ENCODE results near the gene TTC38.
A peak's percentile ranks its signal among the peaks of the same experiment; 100 is the strongest.
"Not testable (repeated sequence)": the region's sequence is repeated elsewhere in the genome, so short reads cannot be mapped to it uniquely, and the experiment has no call there.

Gene TTC38

DNA sequence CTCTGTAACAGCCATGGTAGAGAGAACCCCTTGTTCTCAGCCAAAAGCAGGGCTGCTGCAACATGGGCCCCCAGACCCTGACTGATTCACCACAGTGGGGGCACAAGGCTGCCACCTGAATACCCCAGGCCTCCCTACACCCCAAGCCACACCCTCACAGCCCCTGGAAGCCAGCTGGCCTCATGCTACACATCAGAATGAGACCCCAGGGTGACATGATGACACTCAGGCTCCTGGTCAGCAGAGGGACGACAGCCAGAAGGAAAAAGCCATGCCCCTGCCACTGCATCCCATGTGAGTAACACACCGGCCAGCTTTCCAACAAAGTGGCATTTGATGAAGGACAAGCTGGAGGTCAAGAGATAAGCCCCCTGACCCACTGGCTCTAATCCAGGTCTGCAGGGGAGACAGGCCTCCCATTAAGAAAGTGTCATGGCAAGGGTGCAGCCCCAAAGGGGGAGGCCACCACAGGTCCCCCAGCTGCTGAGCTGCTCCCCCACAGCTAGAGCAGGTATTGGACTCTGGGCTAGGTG is 20.3 kb upstream of the TTC38 start:
- DNase-seq = no peak

DNA sequence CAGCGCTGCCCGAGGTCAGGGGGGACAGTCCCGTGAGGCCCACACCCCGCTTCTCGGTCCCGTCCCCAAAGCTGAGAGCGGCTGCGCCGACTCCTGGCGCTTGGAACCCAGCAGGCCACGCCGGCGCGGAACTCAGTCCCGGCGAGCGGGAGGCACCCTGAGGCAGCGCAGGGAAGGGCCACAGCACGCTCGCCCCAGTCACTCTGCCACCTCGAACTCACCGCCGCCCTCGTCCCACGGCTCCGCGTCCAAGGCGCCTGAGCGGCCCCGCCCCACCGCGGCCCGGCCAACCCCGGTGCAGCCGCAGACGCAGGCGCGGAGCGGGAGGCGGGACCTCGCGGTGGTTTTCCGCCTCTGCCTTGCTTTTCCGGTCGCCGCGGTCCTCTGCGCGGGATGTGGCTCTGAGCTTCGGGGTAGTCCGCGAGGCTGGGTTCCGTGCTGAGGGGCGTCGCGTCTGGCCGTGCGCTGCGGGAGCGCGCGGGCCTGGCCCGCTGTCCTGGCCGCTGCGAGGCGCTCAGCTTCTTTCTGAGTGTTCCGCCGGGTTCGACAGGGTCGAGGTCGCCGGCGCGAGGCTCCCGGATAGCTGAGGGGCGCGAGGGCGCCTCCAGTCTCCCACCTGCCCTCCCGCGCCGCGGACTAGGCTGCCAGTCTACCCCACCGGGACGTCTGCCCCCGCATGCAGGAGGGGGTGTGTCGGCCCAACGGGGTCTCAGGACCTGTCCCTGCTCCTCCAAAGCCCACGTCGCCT is 17.6 kb upstream of the TTC38 start, which contains the start of gene CDPF1:
CDPF1 (minus strand) TSS at position 259 of the 748 bp plus-strand sequence. CDS start 2,009 bp downstream, outside the sequence.
- DNase-seq = peak; percentile 87

DNA sequence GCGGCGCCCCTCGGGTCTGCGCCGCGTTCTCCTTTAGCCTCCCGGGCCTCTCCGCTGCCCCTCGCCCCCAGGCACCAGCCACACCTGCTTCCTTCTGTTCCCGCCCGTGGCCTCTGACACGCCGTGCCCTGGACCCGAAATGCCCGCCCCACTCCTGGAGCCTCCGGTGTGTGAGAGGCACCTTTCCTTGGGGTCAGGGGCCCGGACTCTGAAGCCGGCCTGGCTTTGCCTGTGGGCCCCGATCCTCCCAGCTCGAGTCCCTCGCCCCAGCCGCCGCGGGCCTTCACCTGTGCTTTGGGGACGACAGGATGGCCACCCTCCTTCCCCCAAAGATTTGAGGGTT is 17.1 kb upstream of the TTC38 start:
- DNase-seq = no peak

DNA sequence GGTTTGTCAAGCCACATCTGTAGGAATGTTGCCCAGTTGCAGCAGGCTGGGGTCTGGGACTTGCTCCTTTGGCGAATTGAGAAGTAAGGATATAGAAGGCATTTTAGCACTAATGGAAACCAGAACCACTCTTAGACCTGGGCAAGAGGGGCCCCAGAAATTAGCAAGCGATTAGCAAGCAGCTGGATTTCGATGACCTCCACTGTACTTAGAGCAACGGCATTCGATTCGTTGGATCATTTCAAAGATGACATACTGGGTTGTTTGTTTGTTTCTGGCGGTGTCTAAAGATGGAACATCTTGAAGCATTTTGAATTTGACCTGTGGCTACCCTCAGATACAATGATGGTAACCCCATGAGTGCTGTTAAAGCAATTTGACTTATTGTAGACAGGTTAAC is 16.5 kb upstream of the TTC38 start:
- DNase-seq = no peak

DNA sequence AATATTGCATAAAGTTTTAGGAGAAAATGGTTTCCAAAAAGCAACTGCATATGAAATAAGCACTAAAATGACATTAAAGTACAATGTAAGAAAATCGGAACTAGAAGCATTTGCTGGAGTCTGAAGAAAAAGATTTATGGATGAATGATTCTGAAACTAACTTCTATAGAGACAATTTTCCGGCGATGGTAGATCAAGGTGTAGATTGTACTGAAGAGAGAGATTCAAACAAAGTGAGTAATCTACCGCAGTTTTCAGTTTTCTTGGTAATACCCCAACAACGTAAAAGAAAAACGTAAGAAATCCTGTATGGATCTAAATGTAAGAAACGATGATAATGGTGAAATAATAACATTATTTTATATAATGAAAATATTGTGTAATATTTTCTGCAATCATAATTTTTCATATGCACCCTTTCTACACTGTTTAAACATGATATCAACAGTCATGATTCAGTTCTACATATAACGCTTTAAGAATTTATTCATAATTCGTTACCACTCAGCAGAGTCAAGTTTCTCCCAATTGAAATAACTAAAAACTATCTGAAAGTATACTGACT is 15.9 kb upstream of the TTC38 start:
- DNase-seq = no peak

DNA sequence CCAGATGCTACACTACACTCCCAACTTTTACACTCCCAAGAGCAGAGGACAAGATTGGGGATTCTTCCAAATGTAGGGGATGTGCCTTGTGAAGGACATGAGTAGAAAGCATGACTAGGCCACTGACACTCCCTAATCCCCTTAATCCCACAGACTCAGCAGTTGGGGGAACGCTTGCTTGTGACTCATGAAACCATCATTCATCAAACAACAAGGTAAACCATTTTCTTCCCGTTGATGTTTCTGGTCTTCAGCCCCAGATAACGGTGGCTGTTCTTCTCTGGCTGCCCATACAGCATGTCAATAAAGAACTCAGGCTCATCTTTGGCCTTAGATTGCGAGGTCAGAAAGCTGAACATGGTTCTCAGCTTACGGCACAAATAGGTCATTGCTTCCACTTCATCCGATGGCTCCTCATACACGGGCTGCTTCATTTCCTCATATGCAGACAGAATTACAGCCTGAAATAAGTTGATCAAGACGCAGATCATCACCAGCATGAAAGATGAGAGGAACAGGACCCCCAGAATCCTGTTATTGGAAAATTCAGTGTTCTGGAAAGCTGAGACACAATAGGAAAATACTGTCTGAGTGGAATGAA is 11.3 kb upstream of the TTC38 start:
- DNase-seq = no peak

DNA sequence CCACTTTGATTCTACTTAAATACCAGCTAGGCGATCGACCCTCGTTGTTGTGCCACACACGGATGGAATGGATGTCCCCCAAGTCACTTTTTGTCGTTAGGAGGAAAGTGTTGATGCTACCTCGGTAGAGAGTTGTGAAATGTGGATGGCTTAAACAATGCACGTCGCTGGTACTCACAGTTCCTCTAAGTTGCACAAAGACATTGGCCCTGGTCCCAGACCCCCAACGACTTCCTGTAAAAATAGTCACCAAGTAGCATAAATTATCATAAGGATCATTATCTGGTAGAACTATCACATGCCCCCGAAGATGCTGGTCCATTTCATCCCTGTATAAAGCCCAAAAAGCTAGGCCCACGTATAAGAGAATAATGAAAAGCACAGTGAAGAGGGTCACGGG is 8.4 kb upstream of the TTC38 start:
- no peak for DNase-seq

DNA sequence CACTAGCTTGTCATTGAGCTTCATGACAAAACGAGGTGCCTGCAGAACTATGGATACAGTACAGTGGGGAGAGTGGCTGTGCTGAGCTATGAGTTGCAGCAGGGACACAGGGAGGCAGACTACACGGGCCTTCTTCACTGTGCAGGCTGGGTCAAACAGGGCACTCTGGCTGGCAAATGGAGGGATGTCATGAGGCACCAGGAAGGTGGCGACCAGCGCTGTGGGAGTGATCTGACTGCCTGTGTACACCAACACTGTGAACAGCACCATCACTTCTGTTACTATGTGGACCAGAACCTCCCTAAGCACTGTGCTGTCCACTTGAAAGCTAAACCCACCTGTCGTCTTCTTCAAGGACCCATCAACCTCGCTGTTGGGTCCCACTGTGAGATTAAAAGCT is 7.8 kb upstream of the TTC38 start:
- no peak for DNase-seq

DNA sequence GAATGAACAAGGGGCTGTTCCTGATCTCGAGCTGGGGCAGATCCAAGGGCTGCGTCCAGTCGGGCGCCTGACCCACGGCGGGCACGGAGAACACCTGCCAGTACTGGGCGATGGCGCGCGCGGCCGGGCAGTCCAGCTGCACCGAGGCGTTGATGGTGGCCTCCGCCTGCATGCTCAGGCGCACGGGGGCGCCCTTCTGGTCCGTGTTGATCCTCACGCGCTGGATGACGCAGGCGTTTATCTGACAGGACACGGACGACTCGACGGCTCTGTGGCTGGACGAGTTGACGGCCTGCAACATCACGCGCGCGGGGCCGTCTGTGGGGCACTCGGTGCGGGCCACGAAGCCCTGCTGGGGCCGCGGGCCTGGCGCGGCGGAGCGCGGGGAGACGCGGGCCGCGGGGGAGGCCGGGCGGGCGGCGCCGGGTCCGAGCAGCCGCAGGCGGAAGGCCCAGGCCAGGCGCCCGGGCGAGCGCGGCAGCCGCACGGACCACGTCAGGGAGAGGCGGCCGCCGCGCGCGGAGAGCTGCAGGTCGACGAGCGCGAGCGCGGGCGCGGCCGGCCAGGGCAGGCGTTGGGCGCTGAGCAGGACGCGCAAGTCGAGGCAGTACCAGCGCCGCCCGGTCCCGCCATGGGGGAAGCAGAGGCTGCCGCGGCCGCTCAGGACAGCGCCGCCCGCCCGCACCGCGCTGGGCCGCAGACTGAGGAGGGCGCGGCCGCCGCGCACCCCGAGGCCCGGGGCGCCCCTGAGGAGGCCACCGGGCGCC is 5.2 kb upstream of the TTC38 start:
- DNase-seq = peak; percentile 46

DNA sequence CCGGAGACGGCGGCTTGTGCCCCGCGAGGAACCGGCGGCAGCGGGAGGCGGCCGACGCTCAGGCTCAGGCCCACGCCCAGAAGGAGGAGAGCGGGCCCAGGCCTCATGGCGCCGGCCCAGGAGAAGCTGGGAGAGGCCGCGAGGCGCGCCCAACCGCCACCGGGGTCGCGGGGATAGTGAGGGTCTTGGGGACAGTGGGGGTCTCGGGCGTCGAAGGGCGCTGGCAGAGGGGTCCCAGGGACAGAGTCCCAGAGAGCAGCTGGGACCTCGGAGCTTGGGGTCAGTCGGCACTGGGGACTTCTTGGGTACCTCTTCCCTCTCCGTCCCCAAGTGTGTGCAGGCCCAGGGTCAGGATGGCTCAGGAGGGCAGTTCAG is 4.6 kb upstream of the TTC38 start, which contains the start of gene PKDREJ:
PKDREJ (minus strand) TSS at position 128 of the 375 bp plus-strand sequence; CDS start at position 107, 21 bp downstream.
- DNase-seq = no peak

DNA sequence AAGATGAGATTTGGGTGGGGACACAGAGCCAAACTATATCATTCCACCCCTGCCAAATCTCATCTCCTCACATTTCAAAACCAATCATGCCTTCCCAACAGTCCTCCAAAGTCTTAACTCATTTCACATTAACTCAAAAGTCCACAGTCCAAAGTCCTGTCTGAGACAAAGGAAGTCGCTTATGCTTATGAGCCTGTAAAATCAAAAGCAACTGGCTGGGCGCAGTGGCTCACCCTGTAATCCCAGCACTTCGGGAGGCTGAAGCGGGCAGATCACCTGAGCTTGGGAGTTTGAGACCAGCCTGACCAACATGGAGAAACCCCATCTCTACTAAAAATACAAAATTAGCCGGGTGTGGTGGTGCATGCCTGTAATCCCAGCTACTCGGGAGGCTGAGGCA is 3.3 kb upstream of the TTC38 start:
- DNase-seq = not testable (repeated sequence)

DNA sequence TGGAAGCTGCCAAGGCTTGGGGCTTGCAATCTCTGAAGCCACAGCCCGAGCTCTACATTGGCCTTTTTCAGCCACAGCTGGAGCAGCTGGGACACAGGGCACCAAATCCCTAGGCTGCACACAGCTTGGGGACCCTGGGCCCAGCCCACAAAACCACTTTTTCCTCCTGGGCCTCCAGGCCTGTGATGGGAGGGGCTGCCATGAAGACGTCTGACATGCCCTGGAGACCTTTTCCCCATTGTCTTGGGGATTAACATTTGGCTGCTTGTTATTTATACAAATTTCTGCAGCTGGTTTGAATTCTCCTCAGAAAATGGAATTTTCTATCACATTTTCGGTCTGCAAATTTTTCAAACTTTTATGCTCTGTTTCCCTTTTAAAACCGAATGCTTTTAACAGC is 2.2 kb upstream of the TTC38 start:
- DNase-seq = not testable (repeated sequence)

DNA sequence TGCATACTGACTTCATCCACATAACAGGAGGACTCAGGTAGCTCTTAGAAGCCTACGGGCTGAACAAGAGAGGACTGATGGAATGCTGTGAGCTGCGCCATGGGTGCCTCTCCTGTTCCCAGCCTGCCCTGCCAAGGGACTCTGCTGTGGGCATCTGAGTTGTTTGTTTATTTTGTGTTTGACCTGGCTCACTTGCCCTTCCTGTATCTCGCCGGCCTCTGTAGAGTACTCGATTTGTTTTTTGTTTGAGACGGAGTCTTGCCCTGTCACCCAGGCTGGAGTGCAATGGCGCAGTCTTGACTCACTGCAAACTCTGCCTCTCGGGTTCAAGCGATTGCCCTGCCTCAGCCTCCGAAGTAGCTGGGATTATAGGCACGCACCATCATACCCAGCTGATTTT is 1.8 kb downstream of the TTC38 start:
- no peak for DNase-seq

DNA sequence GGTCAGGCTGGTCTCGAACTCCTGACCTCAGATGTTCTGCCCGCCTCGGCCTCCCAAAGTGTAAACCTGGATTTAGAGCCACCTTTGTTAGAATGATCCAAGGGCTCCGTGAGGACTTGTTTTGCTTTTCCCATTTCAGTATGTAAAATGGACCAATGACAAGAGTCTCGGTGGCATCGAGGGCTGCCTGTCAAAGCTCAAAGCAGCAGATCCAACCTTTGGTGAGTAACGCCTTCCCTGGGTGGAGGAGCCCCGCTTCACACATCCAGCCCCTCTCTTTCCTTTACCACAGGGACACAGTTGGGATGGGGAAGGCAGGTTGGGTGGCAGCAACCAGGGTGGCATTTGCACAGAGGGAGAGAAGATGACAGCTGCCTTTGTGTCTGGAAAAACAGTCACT is 4.4 kb downstream of the TTC38 start:
- DNase-seq = no peak

DNA sequence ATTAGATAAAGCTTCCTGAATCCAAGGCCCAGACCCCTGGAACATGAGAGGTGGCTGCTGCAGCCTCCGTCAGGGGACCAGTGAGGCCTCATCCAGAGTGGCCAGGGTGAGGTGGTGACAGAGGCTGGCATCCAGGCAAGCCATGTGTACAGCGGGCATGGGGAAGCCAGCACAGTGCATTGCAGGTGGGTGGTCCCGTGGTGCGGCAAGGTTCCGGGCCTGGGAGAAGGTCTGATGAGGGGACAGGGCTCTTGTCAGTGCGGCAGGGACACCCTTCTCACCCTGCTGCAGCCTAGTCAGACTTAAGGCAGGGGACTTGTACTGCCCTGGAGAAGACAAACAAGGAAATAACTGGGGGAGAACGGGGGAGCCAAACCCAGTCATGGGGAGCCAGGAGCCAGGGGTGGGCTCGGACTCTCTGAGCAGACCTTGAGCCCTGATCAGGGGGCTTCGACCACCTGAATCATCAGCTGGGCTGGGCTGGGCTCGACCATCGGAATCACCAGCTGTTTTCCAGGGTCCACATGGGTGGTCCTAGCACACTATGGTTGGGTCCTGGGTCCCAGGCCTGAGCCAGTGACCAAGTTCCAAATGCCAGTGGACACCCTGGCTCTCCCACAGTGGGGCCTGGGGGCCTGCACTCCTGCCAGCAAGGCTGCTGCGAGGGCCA is 5.1 kb downstream of the TTC38 start:
- no peak for DNase-seq

DNA sequence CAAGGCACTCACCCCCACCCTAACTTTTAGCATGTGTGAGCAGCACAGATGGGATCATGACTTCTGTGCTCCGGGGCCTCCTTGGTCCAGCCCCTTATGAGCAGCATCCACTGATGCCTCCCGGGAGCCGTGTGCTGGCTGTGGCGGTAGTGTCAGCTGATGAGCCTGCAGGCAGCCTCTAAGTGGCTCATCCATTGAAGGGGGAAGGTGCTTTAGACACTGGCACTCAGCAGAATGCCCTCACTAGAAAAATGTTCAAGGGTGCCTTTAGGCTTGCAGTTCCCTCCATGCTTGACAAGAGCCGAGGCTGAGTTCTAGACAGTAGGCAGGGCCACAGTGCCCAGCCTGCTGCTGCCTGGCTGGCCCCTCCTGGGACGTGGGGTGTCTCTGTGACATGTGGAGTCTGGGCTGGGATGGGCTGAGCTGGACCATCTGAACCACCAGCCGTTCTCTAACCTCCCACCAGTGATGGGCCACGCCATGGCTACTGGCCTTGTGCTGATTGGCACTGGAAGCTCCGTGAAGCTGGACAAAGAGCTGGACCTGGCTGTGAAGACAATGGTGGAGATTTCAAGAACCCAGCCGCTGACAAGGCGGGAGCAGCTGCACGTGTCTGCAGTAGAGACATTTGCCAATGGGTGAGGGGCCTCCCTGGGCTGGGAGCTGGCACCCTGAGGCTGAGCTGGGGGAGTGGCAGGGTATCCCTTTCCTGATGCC is 5.8 kb downstream of the TTC38 start:
- DNase-seq = no peak

DNA sequence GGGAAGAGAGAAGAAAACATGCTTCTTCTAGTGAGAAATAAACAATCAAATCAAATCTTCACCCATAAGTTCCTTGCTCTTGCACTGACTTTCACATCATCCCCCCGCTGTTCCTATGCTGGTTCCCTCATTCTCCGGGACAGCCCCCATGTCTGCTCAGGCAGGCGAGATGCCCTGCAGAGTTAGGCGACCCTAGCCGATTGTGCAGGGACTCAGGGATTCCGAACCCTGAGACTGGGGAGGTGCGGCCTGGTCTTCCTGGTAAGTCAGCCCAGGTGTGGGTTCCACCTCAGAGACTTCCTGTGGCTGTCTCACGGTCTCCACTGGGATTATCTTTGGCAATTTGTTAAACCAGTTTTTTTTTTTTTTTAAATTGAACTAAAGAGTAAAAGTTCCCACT is 6.6 kb downstream of the TTC38 start:
- no peak for DNase-seq

DNA sequence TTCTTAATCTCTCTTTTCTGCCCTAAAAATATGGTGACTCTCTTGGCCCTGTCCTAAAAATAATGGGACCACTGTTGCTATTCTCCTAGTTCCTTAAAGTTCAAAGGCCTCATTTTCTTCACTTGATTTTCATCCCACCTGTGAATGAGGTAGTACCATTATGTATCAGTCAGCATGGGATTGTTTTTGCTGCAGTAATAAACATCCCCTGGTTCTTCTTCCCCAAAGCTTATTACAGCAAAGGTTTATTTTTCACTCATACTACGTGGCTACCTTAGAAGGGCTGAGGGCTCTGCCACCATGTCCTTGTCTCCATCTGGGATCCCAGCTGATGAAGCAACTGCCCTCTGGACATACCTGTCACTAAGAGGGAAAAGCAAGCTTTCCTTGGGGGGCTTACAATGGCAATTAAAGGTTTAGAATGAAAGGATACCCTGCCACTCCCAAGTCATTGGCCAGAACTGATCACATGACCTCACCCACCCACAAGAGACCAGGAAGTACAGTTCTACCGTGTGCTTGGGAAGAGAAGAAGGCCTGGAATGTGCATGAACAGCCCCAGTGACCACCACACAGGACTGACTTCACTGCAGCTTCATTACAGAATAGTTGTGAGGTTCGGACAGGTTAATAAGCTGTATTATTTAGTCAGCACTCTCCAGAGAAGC is 7.8 kb downstream of the TTC38 start:
- DNase-seq = no peak

DNA sequence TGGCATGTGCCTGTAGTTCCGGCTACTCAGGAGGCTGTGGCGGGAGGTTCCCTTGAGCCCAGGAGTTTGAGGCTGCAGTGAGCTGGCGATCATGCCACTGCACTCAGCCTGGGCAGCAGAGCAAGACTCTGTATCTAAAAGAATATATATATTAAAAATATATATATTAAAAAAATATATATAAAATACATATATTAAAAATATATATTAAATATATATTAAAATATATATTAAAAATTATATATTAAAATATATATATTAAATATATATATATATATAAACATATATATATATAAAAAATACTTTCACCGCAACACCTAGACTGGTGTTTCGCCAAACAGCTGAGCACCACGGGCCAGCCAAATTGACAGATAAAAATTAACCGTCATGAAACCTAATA is 8.8 kb downstream of the TTC38 start:
- no peak for DNase-seq

DNA sequence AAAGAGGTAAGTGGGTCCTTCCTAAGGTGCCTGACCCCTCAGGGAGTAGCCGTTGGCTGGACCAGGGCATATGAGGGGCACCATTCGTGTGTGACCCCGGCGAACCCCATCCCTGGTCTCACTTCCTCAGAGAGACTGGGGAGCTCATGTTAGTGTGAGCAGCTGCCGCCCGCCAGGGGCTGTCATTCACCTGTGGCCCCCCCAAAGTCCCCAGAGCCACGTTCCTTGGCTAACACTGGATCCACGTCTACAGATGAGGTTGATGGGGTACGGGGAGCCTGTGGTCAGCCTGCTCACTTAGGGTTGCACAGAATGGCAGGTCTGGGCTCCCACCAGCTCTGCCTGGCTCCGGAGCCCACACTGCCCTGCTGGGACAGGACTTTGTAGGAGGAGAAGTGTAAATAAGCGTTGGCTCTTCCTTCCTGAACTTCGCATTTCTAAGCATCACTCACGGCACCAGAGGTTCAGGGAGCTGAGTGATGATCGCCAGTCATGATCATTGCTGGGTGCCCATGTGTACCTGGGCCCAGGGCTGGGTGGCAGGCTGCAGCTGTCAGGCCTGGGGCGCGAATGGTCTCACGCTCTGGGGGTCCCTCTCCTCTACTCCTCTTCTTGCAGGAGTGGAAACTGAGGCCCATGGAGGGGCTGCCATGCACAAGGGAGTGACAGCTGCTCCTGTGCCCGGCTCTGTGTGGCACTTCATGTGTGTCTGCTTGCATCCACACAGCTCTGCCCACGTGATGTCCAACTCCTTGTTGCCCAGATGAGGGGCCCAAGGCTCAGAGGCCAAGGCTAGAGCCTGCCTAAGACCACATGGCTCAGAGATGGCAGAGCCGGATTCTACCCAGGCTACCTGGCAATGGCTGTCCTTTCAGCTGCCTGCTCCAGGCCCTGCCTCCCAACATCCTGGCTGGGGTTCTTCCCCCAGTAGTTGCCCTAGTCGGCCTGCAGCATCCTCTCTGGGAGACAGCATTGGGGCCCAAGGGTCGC is 11.1 kb downstream of the TTC38 start:
- no peak for DNase-seq

Measured in stimulated activated CD4-positive, alpha-beta T cell treated with anti-CD3 and anti-CD28 coated beads, Interleukin-1b, Interleukin-23, amount 100 ng/mL, for 48 hours (primary cell).